ENCODE data around the gene GET4.
"Not testable (repeated sequence)": the region's sequence is repeated elsewhere in the genome, so short reads cannot be mapped to it uniquely, and the experiment has no call there.

GRCh38 chr7:872685-873084 is 3.7 kb upstream of the GET4 start:
- TF ChIP-seq TAF1 (conservative IDR thresholded peaks at IDR 0.05); CTCF (IDR thresholded peaks at IDR 0.05; ENCODE audit: low read depth, low read length, missing input control); HNF4A (conservative IDR thresholded peaks at IDR 0.05); SP1 (IDR thresholded peaks at IDR 0.05); ATF3 (IDR thresholded peaks at IDR 0.05); REST (IDR thresholded peaks at IDR 0.05); EGR1 (IDR thresholded peaks at IDR 0.05; ENCODE audit: low read depth in 2 of 2); RXRA (IDR thresholded peaks at IDR 0.05); MAX (IDR thresholded peaks at IDR 0.05); RAD21 (IDR thresholded peaks at IDR 0.05); GABPA (IDR thresholded peaks at IDR 0.05 in 1 of 2, conservative IDR thresholded peaks at IDR 0.05 in 1 of 2): not testable (repeated sequence)
